IMR-90 (cell line): ENCODE data around the gene QDPR. TPM values are rescaled to one million over a fixed set of nuclear protein-coding genes. Genes with fewer than 3 reads are reported as not detected.

ENCODE experiments used
- ATAC-seq: fragments of 200-7000 bp; cut with Tn5 transposase; 2 replicates; pipeline ENCODE4 v1.9.1; 2020; ENCODE audit warnings: low read depth, mild to moderate bottlenecking, moderate library complexity
- BruUV-seq: library from RNA; stranded (reverse); fragments of 400-500 nt; replicated peaks from 2 replicates; lab custom pipeline; 2021; lab: Mats Ljungman, UMichigan
- CTCF ChIA-PET: fragments of 300-600 bp; formaldehyde crosslinking; extraction: SDS; loops from one replicate; lab custom pipeline; 2021; ENCODE audit warnings: antibody characterized with exemption; lab: Yijun Ruan, JAX
- POLR2A ChIA-PET: fragments of 300-600 bp; sonication (Branson Sonifier 250); formaldehyde crosslinking; loops from one replicate; lab custom pipeline; 2022; ENCODE audit warnings: antibody characterized with exemption; ENCODE audit not compliant: unreplicated experiment; lab: Charles Lee
- DNase-seq: peaks from one replicate; pipeline ENCODE4 v3.0.0; 2013
- H2AFZ ChIP-seq: replicated peaks from 2 replicates; pipeline ENCODE3; 2013; ENCODE audit warnings: low read length, mild to moderate bottlenecking; ENCODE audit not compliant: poor library complexity
- H2AK5ac ChIP-seq: 2 replicates; pipeline ENCODE4 v1.6.1; 2013; ENCODE audit warnings: low read depth, low read length, inconsistent platforms
- H2AK9ac ChIP-seq: replicated peaks from 2 replicates; pipeline ENCODE3; 2013; ENCODE audit warnings: mild to moderate bottlenecking, low read depth, low read length, moderate library complexity; ENCODE audit not compliant: poor library complexity
- H2BK120ac ChIP-seq: 2 replicates; pipeline ENCODE4 v1.6.1; 2013; ENCODE audit warnings: low read depth, low read length, inconsistent platforms
- H2BK15ac ChIP-seq: 3 replicates; pipeline ENCODE4 v1.6.1; 2013; ENCODE audit warnings: low read depth, low read length, inconsistent platforms
- H2BK20ac ChIP-seq: 2 replicates; pipeline ENCODE4 v1.6.1; 2013; ENCODE audit warnings: low read depth, mild to moderate bottlenecking, inconsistent platforms, low read length, moderate library complexity
- H2BK5ac ChIP-seq: 2 replicates; pipeline ENCODE4 v1.6.1; 2013; ENCODE audit warnings: mild to moderate bottlenecking, low read depth, low read length, inconsistent platforms; ENCODE audit not compliant: poor library complexity, severe bottlenecking
- H3K14ac ChIP-seq: replicated peaks from 2 replicates; pipeline ENCODE4 v1.6.1; 2013; ENCODE audit warnings: low read depth, low read length, inconsistent platforms
- H3K18ac ChIP-seq: 2 replicates; pipeline ENCODE4 v1.6.1; 2013; ENCODE audit warnings: low read depth, low read length, control low read depth
- H3K23ac ChIP-seq: 2 replicates; pipeline ENCODE4 v1.6.1; 2013; ENCODE audit warnings: low read depth, low read length, inconsistent platforms
- H3K27ac ChIP-seq: 2 replicates; pipeline ENCODE4 v1.5.1; 2013; ENCODE audit warnings: mild to moderate bottlenecking, control low read depth, low read length; ENCODE audit not compliant: insufficient read depth
- H3K27me3 ChIP-seq: 2 replicates; pipeline ENCODE4 v1.6.1; 2013; ENCODE audit warnings: low read length; ENCODE audit not compliant: control insufficient read depth, insufficient read depth
- H3K36me3 ChIP-seq: 2 replicates; pipeline ENCODE4 v1.6.1; 2013; ENCODE audit warnings: low read length, mixed read lengths; ENCODE audit not compliant: control insufficient read depth, insufficient read depth
- H3K4ac ChIP-seq: 2 replicates; pipeline ENCODE4 v1.6.1; 2013; ENCODE audit warnings: low read depth, low read length, inconsistent platforms
- H3K4me1 ChIP-seq: 2 replicates; pipeline ENCODE4 v1.6.1; 2013; ENCODE audit warnings: low read length, mixed read lengths; ENCODE audit not compliant: control insufficient read depth, insufficient read depth
- H3K4me2 ChIP-seq: 2 replicates; pipeline ENCODE4 v1.6.1; 2013; ENCODE audit warnings: low read depth, mild to moderate bottlenecking, control low read depth, low read length, moderate library complexity
- H3K4me3 ChIP-seq: 2 replicates; pipeline ENCODE4 v1.5.1; 2013; ENCODE audit warnings: low read depth, mild to moderate bottlenecking, control low read depth, low read length, moderate library complexity; ENCODE audit not compliant: insufficient read depth
- H3K56ac ChIP-seq: 2 replicates; pipeline ENCODE4 v1.6.1; 2013; ENCODE audit warnings: low read length, inconsistent platforms; ENCODE audit not compliant: insufficient read depth; ENCODE audit errors: extremely low read depth
- H3K79me1 ChIP-seq, 2 experiments: 2 replicates each; pipeline ENCODE4 v1.6.1; 2013; ENCODE audit warnings: low read length in 2 of 2, inconsistent platforms in 1 of 2, low read depth in 1 of 2
- H3K9ac ChIP-seq: 2 replicates; pipeline ENCODE4 v1.6.1; 2013; ENCODE audit warnings: low read depth, low read length, control low read depth
- H3K9me1 ChIP-seq: 2 replicates; pipeline ENCODE4 v1.6.1; 2013; ENCODE audit warnings: low read length, inconsistent platforms; ENCODE audit not compliant: insufficient read depth
- H3K9me3 ChIP-seq: 2 replicates; pipeline ENCODE4 v1.6.1; 2013; ENCODE audit warnings: low read length; ENCODE audit not compliant: control insufficient read depth, insufficient read depth
- H4K20me1 ChIP-seq: 2 replicates; pipeline ENCODE4 v1.6.1; 2013; ENCODE audit warnings: low read length, inconsistent platforms; ENCODE audit not compliant: insufficient read depth
- H4K5ac ChIP-seq: 2 replicates; pipeline ENCODE4 v1.6.1; 2013; ENCODE audit warnings: mild to moderate bottlenecking, low read depth, low read length, control low read depth
- H4K8ac ChIP-seq, 2 experiments: 2 replicates each; pipeline ENCODE4 v1.6.1; 2013; ENCODE audit warnings: low read depth in 2 of 2, low read length in 2 of 2, control low read depth in 1 of 2, inconsistent platforms in 1 of 2
- H4K91ac ChIP-seq: 2 replicates; pipeline ENCODE4 v1.6.1; 2013; ENCODE audit warnings: low read depth, low read length, inconsistent platforms; ENCODE audit not compliant: insufficient read depth
- MXI1 ChIP-seq: IDR thresholded peaks from 2 replicates; pipeline ENCODE4 v1.6.1; 2012; ENCODE audit warnings: low read depth, mild to moderate bottlenecking, low read length, moderate library complexity, borderline replicate concordance
- NFE2L2 ChIP-seq: fragments of 150-350 bp; IDR thresholded peaks from 2 replicates; pipeline ENCODE4 v1.6.1; 2016; ENCODE audit warnings: low read depth, mild to moderate bottlenecking, low read length
- RAD21 ChIP-seq: IDR thresholded peaks from 2 replicates; pipeline ENCODE4 v1.6.1; 2012; ENCODE audit warnings: low read length, improper control_type of control experiment
- RCOR1 ChIP-seq: IDR thresholded peaks from 2 replicates; pipeline ENCODE4 v1.6.1; 2012; ENCODE audit warnings: mild to moderate bottlenecking, low read length, improper control_type of control experiment; ENCODE audit not compliant: insufficient replicate concordance
- SMC3 ChIP-seq: fragments of 150-350 bp; IDR thresholded peaks from 2 replicates; pipeline ENCODE4 v1.6.1; 2016; ENCODE audit warnings: low read depth, mild to moderate bottlenecking, antibody characterized with exemption, low read length, moderate library complexity
- WGBS, 2 experiments: methylation state at CpG; one replicate each; pipeline versions ENCODE4 v1.1.5 to v1.1.7; 2013; ENCODE audit warnings: missing lambda C conversion rate in 2 of 2; ENCODE audit not compliant: insufficient read length in 1 of 2; ENCODE audit errors: extremely low coverage in 2 of 2; 5-methylcytosine and 5-hydroxymethylcytosine counted together
- dilution Hi-C: fragments of 300-500 bp; cut with HindIII; formaldehyde crosslinking; loops from one replicate; pipeline ENCODE4 v1.14.3; 2018; ENCODE audit warnings: low sequenced_read_pairs; ENCODE audit not compliant: unreplicated experiment
- in situ Hi-C: fragments of 300-500 bp; cut with MboI; formaldehyde crosslinking; loops from 3 replicates; pipeline ENCODE4 v1.14.3; 2019; ENCODE audit warnings: low sequenced_read_pairs, inconsistent platforms, mixed read lengths
- intact Hi-C: fragments of 100-400 bp; cut with micrococcal nuclease; formaldehyde crosslinking; loops from 2 replicates; pipeline ENCODE4 v1.10.0; 2022
- polyA plus RNA-seq, 3 experiments: library from polyadenylated mRNA; depleted of rRNA; stranded (reverse); fragments of >200 nt; gene quantifications; 2 replicates each; pipeline ENCODE4 v1.2.3, GENCODE V29; 2012; ENCODE audit warnings: low replicate concordance in 1 of 3
- total RNA-seq: library from RNA; depleted of rRNA; stranded (reverse); fragments of >200 nt; gene quantifications from 2 replicates; pipeline ENCODE4 v1.2.3, GENCODE V29; 2012
- TF ChIP-seq, protein P1 (sequence below): fragments of 150-350 bp; IDR thresholded peaks from 2 replicates; pipeline ENCODE4 v1.6.1; 2016; ENCODE audit warnings: low read depth, mild to moderate bottlenecking, low read length, moderate library complexity, borderline replicate concordance
- TF ChIP-seq, protein P2 (sequence below): conservative IDR thresholded peaks from 2 replicates; pipeline ENCODE4 v1.5.1; 2012; ENCODE audit warnings: mild to moderate bottlenecking, low read depth, low read length, improper control_type of control experiment

Gene QDPR
- total and polyA plus RNA-seq, 2 of the 4 experiments (the other 2 are of a cell fraction): 10.4 to 31.1 TPM

DNA sequence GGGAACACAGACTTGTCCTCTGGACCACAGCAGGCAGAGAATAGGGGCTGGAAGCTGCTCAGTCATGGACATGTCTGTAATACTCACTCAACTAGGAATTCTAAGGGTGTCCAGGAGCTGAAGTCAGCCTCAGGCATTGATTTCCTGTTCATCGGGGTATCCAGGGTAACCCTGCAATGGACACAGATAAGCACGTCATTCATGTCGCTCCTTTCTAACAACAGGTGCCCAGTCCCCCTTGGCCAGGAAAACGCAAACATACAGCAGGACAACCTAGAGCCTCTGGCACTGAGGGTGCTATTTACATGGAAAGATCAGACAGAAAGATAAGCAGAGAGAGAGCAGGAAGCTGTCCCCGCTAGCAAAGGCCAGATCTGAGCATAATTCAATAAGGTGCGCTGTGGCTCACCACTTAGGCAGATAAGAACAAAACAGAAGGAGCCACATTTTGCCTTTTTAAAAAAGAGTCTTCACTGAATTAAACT, 21.3 kb downstream of the QDPR start:
- Histone ChIP-seq H3K14ac (no peak overlapping the region), H3K4me2 (no peak overlapping the region), H3K4ac (no peak overlapping the region), H2BK120ac (no peak overlapping the region), H4K91ac (no peak overlapping the region), H3K18ac (no peak overlapping the region), H3K23ac (no peak overlapping the region), H3K27me3 (no peaks in the 10 kb centered on the region), H3K27ac (no peak overlapping the region), H3K9me1 (peaks cover 3% of the 10 kb centered on the region; the same call in 1 of the 2 replicates), H2AK5ac (no peak overlapping the region), H4K20me1 (no peaks in the 10 kb centered on the region), H4K8ac (no peak overlapping the region), H2AFZ (no peak overlapping the region), H3K4me3 (no peak overlapping the region), H3K9ac (no peak overlapping the region), H2BK20ac (no peak overlapping the region), H3K4me1 (peaks cover 3% of the 10 kb centered on the region; the same call in 1 of the 2 replicates), H2BK5ac (no peak overlapping the region), H4K5ac (no peak overlapping the region), H3K9me3 (no peaks in the 10 kb centered on the region), H3K79me1 (peaks cover 0 to 4% of the 10 kb centered on the region in 2 experiments; a peak in 2 of 4 replicates), H2AK9ac (no peak overlapping the region), H3K36me3 (peaks cover 28% of the 10 kb centered on the region), H3K56ac (no peak overlapping the region), H2BK15ac (no peak overlapping the region)
- no TSS peak for BruUV-seq
- intact Hi-C loops: no loop called here
- in situ Hi-C loops: no loop called here
- DNase-seq: no peak
- no peak for ATAC-seq
- WGBS, 2 experiments: 83% methylated on average over 2 of the region's 6 CpGs; no CpG with 5 or more reads in 1 of the 2 experiments
- dilution Hi-C loops: no loop called here
- ChIA-PET CTCF (no interaction called here), POLR2A (no interaction called here)
- no peak for TF ChIP-seq NFE2L2
- TF ChIP-seq MXI1: no peak
- TF ChIP-seq RCOR1: no peak
- TF ChIP-seq, protein P1, sequence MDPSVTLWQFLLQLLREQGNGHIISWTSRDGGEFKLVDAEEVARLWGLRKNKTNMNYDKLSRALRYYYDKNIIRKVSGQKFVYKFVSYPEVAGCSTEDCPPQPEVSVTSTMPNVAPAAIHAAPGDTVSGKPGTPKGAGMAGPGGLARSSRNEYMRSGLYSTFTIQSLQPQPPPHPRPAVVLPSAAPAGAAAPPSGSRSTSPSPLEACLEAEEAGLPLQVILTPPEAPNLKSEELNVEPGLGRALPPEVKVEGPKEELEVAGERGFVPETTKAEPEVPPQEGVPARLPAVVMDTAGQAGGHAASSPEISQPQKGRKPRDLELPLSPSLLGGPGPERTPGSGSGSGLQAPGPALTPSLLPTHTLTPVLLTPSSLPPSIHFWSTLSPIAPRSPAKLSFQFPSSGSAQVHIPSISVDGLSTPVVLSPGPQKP: no peak
- no peak for TF ChIP-seq RAD21
- TF ChIP-seq, protein P2, sequence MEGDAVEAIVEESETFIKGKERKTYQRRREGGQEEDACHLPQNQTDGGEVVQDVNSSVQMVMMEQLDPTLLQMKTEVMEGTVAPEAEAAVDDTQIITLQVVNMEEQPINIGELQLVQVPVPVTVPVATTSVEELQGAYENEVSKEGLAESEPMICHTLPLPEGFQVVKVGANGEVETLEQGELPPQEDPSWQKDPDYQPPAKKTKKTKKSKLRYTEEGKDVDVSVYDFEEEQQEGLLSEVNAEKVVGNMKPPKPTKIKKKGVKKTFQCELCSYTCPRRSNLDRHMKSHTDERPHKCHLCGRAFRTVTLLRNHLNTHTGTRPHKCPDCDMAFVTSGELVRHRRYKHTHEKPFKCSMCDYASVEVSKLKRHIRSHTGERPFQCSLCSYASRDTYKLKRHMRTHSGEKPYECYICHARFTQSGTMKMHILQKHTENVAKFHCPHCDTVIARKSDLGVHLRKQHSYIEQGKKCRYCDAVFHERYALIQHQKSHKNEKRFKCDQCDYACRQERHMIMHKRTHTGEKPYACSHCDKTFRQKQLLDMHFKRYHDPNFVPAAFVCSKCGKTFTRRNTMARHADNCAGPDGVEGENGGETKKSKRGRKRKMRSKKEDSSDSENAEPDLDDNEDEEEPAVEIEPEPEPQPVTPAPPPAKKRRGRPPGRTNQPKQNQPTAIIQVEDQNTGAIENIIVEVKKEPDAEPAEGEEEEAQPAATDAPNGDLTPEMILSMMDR: no peak
- no peak for TF ChIP-seq SMC3
